ENCODE results near the gene ISM1.

DNA sequence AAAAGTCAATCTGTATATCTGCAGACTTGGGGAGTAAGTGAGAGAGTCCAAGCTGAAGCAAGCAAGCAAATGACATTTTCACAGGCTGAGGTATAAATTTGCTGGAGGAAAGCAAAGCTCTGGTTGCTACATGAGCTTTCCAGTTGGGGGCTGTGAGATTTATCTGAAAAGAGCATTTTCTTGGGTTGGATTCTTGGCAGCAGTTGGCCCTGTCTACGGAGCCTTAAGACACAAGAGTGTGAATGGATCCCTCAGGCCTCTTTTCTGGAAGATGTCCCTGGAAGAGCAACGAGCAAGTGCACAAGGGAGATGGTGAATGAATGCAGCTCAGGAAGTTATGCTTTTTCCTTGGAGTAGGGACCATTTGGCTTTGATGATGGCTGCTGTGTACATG is 30.8 kb downstream of the ISM1 start:
- TF ChIP-seq EZH2 (IDR thresholded peaks at IDR 0.05; ENCODE audit: low read depth, unreplicated experiment) (no peak), CTCF (conservative IDR thresholded peaks at IDR 0.05; ENCODE audit: low read depth in 2 of 2) (no peak)
